ENCODE measurements around the gene STON1. TPM values are rescaled to one million over a fixed set of nuclear protein-coding genes. Genes with fewer than 3 reads are reported as not detected.

The STON1 gene
- 3.3 and 7.4 TPM in 2 replicates for total RNA-seq

GRCh38 chr2:48530033-48530811 is at the start of gene STON1:
TSS of gene STON1 (plus strand) at chr2:48530154. CDS start at chr2:48580634, 50,480 bp downstream.

GRCh38 chr2:48617618-48618017 is 87.7 kb downstream of the STON1 start, which contains the start of gene GTF2A1L:
TSS of gene GTF2A1L (plus strand) at chr2:48617856. CDS start at chr2:48617875, 19 bp downstream.

Small RNA genes within 50 kb of the gene (small RNA-seq; reads per million reads assigned to genes)
- gene RNU6-282P (not detected), gene TPT1P11 (not detected)

Other genes with a start within 250 kb of the STON1 start
- gene FOXN2, start 215.5 kb upstream of the STON1 start, total RNA-seq, result 25.7 and 45.5 TPM in 2 replicates
- gene PPP1R21, start 89.4 kb upstream of the STON1 start, total RNA-seq, result 11.8 and 14.5 TPM in 2 replicates
- gene GTF2A1L, start 87.7 kb downstream of the STON1 start, total RNA-seq, result not detected in 2 replicates
- not detected in 2 replicates for gene LHCGR, start 225.6 kb downstream of the STON1 start, total RNA-seq